ENCODE results near the gene SCYGR3. TPM values are rescaled to one million over a fixed set of nuclear protein-coding genes. Genes with fewer than 3 reads are reported as not detected.

The SCYGR3 gene
- total and polyA plus RNA-seq, 2 of the 8 experiments (the other 6 are each of a cell fraction or from before 2014, with no cell fraction given) = not detected

- no peak for TF ChIP-seq KDM4A (IDR thresholded peaks at IDR 0.05; ENCODE audit: low read depth, low read length, severe bottlenecking)
- TF ChIP-seq SP2 (IDR thresholded peaks at IDR 0.05; ENCODE audit: low read length) = no peak
- no peak for TF ChIP-seq TAF7 (optimal IDR thresholded peaks at IDR 0.05; ENCODE audit: borderline replicate concordance, low read depth, low read length)
- no peak for TF ChIP-seq CHD2 (IDR thresholded peaks at IDR 0.05; ENCODE audit: low read length)
- no peak for TF ChIP-seq TCF12 (IDR thresholded peaks at IDR 0.05; ENCODE audit: low read depth, low read length)
- TF ChIP-seq CREB1 (IDR thresholded peaks at IDR 0.05) = no peak
- TF ChIP-seq SAP30 (IDR thresholded peaks at IDR 0.05; ENCODE audit: insufficient read depth, insufficient replicate concordance, low read length) = no peak
Measured at GRCh38 chr2:227592694-227593387, 21.8 kb downstream of the SCYGR3 start (continued).
